NCI-H526 treated with DMSO at 0.1 percent for 48 hours (cell line): Measurements from ENCODE around the gene KLHL6.

Experiments used
- DNase-seq: peaks from one replicate; lab custom pipeline; 2025; lab: John Stamatoyannopoulos, UW

Gene KLHL6

GRCh38 chr3:183566880-183567279, 11.4 kb upstream of the KLHL6 start:
- DNase-seq = no peak

GRCh38 chr3:183564046-183564445, 8.5 kb upstream of the KLHL6 start:
- no peak for DNase-seq

DNA sequence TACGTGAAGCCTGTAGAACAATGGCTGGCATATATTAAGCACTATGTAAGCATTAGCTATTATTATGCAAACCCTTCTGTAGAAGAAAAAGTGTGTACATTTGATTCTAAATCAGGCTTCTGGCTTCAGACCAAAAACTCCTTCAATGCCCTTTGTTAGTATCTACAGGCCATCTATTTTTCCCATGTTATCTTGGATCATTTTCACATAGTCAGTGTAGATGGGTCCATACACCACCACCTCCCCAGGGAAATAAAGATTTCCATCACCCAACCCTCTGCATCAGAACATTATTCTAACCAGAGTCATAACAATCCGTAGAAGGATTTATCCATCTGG, 8.0 kb upstream of the KLHL6 start:
- no peak for DNase-seq

- DNase-seq = no peak
These were observed 5.1 kb upstream of the KLHL6 start for GRCh38 chr3:183560607-183561006.

- DNase-seq = no peak
These were observed 3.0 kb upstream of the KLHL6 start for GRCh38 chr3:183558495-183558894.

DNA sequence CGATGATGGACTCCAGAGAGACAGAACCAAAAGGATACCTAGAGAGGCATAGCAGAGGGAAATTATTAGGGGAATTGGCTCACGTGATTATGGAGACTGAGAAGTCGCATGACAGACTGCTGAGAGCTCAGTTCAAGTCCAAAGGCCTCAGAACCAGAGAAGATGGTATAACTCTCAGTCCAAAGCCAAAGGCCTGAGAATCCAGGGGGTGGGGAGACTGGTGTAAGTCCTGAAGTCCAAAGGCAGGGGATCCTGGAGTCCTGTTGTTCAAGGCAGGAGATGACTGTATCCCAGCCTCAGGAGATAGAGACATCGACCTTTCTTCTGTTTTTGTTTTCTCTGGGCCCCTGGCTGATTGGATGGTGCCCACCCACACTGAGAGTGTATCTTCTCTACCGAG, 1.2 kb upstream of the KLHL6 start:
- DNase-seq = no peak

DNA sequence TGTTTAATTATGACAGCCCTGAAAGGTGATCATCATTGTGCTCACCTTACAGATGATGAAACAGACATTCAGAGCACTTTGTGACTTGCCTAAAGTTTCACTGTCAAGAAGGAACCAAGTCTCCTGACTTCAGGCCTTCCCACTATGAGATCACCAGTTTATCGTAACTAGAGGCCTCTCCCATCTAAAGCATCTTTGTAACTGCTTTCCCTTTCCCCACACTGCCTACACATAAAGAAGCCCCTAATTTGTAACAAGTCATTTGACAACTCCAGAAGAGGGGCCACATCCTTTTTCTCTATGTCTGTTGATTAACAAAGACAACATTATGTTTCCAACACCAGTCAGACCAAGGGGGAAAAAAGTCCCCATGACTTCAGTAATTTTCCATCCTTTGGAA, 1.1 kb downstream of the KLHL6 start:
- no peak for DNase-seq

DNA sequence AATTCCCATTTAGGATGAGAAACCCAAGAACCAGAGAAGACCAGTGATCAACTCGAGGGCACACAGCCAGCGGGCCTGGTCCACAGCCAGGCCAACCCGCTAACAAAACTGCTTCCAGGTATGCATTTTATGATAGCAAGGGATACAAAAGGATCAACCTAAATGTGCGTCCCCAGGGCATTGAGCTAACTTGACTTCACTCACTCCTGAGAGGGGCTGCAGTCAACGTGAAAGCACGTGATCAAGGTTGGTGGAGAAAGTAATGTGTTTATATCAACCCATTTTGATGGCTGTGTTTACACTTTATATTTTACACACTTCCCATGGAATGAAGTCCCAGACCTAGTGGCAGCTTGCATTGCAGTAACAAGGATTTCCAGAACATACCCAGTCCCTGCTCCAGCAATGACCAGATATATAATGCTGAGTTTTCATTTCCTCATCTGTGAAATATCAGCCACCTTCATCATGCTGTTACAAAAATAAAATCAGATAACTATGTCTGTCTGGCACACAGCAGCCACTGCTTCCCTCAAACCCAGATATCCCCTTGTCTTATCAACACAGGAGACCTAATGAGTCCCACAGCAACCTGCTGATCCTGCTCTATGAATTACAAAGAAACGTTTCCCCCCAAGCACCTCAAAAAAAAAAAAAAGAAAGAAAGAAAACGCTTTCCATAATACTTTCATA, 2.0 kb downstream of the KLHL6 start:
- no peak for DNase-seq

DNA sequence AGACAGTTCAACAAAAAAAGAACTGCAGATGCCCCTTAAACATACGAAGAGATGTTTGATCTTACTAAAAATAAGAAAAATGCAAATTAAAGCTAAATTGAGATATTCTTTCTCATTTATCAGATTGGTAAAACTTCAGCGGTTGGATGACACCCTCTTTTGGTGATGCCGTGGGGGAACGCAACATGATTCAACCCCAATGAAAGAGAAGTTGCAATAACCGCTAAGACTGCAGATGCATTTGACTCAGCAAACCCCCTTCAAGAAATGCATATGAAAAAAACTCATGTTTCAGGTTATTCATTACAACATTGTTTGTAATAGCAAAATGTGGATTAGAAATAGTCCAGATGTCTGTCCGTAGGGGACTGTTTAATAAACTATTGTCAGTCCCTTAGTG, 3.6 kb downstream of the KLHL6 start:
- no peak for DNase-seq

DNA sequence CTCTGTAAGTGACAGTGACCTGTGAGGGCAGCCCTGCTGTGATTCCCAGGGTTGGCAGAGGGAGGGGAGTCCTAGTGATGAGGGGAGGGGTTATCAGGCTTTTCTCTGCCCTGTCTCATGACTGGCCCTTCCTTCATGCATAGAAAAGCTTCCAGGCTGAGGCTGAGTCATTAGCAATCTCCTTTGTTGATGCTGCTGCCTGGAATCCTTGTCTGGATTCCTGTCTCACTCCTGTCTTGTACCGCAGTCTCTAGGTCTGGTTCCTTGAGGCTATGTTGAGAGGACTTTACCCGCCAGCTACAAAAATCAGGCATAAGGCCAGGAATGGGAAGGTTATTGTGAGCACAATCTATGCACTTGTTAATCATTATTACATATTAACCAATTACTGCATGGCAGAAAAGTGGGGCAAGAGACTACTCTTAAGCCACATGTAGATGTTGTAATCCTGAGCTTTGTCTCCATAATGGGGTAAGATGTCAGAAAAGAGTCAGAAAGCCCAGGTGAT, 7.2 kb downstream of the KLHL6 start:
- no peak for DNase-seq

- no peak for DNase-seq
These were observed 8.9 kb downstream of the KLHL6 start for GRCh38 chr3:183546625-183547024.

- DNase-seq = no peak
These were observed 9.8 kb downstream of the KLHL6 start for GRCh38 chr3:183545708-183546107.

DNA sequence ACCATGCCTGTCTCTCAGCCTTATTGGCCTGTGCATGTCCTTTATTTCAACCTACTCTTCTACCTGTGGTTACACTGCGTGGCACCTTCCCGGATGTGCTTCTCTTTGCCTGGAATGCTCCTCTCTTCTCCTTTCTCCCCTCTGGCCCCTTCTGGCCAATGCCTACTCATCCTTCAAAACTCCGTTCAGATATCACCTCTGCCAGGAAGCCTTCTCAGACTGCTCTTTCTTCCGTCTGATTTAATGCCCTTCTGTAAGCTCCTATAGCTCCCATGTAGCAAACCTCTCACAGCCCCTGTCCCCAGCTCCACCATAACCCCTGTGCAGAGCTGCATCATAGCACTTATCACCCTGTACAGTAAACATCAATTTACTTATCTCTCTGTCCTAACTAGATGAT, 13.2 kb downstream of the KLHL6 start:
- DNase-seq = no peak

- no peak for DNase-seq
These were observed 13.8 kb downstream of the KLHL6 start for GRCh38 chr3:183541738-183542137.

DNA sequence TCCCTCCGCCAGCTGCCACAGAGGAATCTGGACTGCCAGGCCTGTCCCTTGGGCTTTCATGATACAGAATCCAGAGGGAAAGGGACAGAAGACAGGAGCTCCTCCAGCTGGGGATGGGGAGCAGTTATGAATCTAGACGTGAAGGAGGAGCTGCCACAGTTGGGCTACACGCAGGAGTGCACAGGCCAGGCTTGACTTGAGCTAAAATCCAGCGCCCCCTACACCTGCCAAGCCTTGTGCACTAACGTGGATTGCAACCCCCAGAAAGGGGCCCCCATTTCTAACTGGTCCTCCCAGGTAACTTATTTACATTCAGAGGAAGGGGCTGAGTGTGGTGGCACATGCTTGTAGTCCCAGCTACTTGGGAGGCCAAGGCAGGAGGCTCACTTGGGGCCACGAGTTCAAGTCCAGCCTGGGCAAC, 14.3 kb downstream of the KLHL6 start:
- no peak for DNase-seq

DNA sequence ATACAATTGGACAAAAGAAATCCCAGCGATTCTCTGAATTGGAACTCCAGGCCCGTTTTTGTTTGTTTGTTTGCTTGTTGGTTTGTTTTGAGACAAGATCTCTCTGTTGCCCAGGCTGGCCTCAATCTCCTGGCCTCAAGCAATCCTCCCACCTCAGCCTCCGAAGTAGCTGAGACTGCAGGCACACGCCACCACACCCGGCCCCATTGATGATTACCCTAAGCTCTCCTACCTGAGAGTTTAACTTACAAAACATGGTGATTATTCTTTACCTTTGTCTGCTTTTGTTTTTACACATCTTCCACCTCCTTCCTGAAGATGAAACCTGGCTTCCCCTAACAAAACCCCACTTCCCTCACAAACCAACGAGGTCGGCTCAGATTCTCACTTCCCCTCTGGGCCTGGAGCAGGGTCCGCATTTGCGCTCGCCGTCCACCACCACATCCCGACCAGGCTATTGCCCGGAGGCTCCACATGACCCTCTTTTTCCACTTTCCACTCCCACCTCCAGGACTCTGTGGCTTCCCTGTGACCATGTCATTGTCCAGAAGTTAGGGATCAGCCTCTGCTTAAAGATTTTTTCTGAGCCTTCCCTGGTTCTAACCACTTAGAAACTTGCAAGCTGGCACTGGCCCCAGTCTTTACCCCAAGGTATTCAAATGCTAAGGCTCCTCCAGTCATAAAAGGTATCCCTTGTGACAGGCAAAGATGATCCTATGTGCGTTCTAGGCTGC, 14.8 kb downstream of the KLHL6 start:
- no peak for DNase-seq

GRCh38 chr3:183539811-183540210, 15.7 kb downstream of the KLHL6 start:
- DNase-seq = no peak

DNA sequence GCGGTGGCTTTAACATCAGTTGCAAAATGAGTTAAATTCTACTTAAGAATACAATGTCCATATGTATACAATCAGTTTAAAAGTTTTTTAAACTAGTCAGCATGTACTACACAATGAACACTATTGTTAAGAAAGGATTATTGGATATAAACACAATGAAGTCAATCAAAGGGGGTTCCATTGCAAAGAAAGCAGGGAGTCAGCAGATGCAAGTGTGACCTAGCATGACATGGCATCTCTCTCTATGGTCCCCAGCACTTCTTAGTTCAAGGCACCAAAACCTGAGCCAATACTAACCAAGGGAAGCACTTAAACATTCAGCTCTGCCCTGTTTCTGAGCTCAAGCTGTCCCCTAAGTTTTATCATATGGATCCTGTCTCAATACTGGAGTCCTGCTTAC, 17.0 kb downstream of the KLHL6 start:
- no peak for DNase-seq

DNA sequence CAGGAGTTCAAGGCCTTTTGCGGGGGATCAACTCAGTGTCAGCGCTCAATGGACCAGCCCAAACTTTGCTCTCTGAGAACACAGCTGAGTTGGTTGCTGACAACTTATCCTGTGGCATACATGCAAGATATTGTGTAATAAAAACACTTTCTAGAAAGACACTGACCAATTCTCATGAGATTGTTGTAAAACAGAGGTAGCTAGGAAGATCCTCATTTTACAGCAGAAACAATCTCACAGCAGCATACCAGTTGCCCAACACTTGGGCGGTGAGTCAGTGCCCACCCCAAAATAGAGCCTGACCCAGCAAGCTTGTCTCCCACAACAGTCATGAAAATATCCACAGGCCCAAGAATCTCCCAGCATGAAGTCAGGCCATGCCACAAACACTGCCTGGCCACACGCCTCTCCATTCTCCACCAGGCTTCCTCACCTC, 18.2 kb downstream of the KLHL6 start:
- DNase-seq = no peak

DNA sequence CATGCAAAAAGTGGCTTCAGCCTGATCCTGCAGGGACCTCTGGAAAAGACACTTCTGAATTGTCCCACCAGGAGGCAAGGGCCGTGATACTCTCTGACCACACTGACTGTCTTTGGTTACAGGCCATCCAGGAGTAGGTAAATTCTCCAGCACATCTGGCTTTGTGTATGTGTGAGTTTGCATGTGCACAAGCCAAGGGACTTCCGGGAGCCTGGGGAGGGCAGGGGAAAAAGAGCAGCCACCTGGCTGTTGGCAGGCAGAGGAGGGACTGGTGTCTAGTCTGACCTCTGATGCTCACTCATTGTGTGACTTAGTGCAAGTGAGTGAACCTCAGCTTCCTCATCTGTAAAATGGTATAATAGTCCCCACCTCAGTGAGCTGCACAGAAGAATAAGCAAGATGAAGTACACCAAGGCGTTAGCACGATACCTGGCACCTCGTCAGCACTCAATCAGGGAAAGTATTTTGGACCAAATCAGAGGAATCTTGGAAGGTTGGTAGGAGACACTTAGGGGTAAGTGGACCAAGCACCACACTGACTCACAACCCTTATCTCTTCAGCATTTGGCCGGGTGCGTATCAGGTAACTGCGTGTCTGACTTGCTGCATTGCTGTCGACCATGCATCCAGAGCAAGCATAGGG, 19.1 kb downstream of the KLHL6 start:
- DNase-seq = no peak

DNA sequence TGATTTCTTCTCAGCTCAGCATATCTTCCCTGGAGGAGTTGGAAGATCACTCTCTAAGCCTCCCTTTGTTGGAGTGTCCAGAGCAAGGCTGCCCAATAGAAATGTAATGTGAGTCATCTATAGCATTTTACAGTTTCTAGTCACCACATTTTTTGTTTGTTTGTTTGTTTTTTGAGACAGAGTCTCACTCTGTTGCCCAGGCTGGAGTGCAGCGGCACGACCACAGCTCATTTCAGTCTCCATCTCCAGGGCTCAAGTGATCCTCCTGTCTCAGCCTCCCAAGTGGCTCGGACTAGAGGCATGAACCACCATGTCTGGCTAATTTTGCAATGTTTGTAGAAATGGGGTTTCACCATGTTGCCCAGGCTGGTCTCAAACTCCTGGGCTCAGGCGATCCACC, 21.3 kb downstream of the KLHL6 start:
- DNase-seq = no peak

- no peak for DNase-seq
These were observed 21.9 kb downstream of the KLHL6 start for GRCh38 chr3:183533412-183534132.
